PC-3 (cell line): ENCODE data around the gene CD79A. TPM values are rescaled to one million over a fixed set of nuclear protein-coding genes. Genes with fewer than 3 reads are reported as not detected.

Experiments used
- ATAC-seq: fragments of 200-7000 bp; cut with Tn5 transposase; 2 replicates; pipeline ENCODE4 v1.9.1; 2020; ENCODE audit warnings: mild to moderate bottlenecking, moderate library complexity
- BruUV-seq: library from RNA; stranded (reverse); fragments of 400-500 nt; replicated peaks from 2 replicates; lab custom pipeline; 2021; lab: Mats Ljungman, UMichigan
- CTCF ChIA-PET: fragments of 300-600 bp; sonication (Branson Sonifier 250); formaldehyde crosslinking; loops from one replicate; lab custom pipeline; 2022; ENCODE audit warnings: antibody characterized with exemption; lab: Charles Lee
- POLR2A ChIA-PET: fragments of 300-600 bp; sonication (Branson Sonifier 250); formaldehyde crosslinking; loops from one replicate; lab custom pipeline; 2022; ENCODE audit warnings: antibody characterized with exemption; ENCODE audit not compliant: unreplicated experiment; lab: Charles Lee
- DNase-seq: peaks from one replicate; pipeline ENCODE4 v3.0.0-alpha.2; 2015
- H2AFZ ChIP-seq: fragments of 300-600 bp; sonication (generic); 2 replicates; pipeline ENCODE4 v1.6.0; 2016; ENCODE audit warnings: antibody characterized with exemption, low read length
- H3F3A ChIP-seq: fragments of 300-600 bp; sonication (generic); one replicate; pipeline ENCODE4 v1.6.0; 2017; ENCODE audit warnings: antibody characterized with exemption, low read length, control low read depth, mild to moderate bottlenecking; ENCODE audit not compliant: unreplicated experiment
- H3K27ac ChIP-seq: fragments of 300-600 bp; sonication (generic); 2 replicates; pipeline ENCODE4 v1.5.1; 2016; ENCODE audit warnings: mild to moderate bottlenecking, low read length
- H3K27me3 ChIP-seq: fragments of 300-600 bp; sonication (generic); 2 replicates; pipeline ENCODE4 v1.6.1; 2016; ENCODE audit warnings: low read length, mixed read lengths
- H3K36me3 ChIP-seq: fragments of 300-600 bp; sonication (generic); 2 replicates; pipeline ENCODE4 v1.6.1; 2016; ENCODE audit warnings: low read depth, mixed run types, low read length, mixed read lengths
- H3K4me1 ChIP-seq: fragments of 300-600 bp; sonication (generic); 2 replicates; pipeline ENCODE4 v1.5.1; 2016; ENCODE audit warnings: low read length; ENCODE audit not compliant: insufficient read depth
- H3K4me2 ChIP-seq: fragments of 300-600 bp; sonication (generic); 2 replicates; pipeline ENCODE4 v1.6.0; 2016; ENCODE audit warnings: low read length
- H3K4me3 ChIP-seq: fragments of 300-600 bp; sonication (generic); 2 replicates; pipeline ENCODE4 v1.5.1; 2016; ENCODE audit warnings: mild to moderate bottlenecking, low read length, mixed read lengths
- H3K79me2 ChIP-seq: fragments of 300-600 bp; sonication (generic); 2 replicates; pipeline ENCODE4 v1.6.1; 2017; ENCODE audit warnings: low read length, mixed read lengths
- H3K9ac ChIP-seq: fragments of 300-600 bp; sonication (generic); 2 replicates; pipeline ENCODE4 v1.6.0; 2016; ENCODE audit warnings: mild to moderate bottlenecking, low read length
- H3K9me2 ChIP-seq: fragments of 300-600 bp; sonication (generic); replicated peaks from 2 replicates; pipeline ENCODE4 v1.6.1; 2016; ENCODE audit warnings: mixed run types, low read length, mixed read lengths
- H3K9me3 ChIP-seq: fragments of 300-600 bp; sonication (generic); 2 replicates; pipeline ENCODE4 v1.6.1; 2016; ENCODE audit warnings: low read length, mixed read lengths
- H4K20me1 ChIP-seq: fragments of 300-600 bp; sonication (generic); 2 replicates; pipeline ENCODE4 v1.6.1; 2016; ENCODE audit warnings: low read length, mixed read lengths
- CTCF ChIP-seq: fragments of 300-600 bp; sonication (generic); conservative IDR thresholded peaks from 2 replicates; pipeline ENCODE4 v1.5.1; 2017; ENCODE audit warnings: antibody characterized with exemption, low read depth, mild to moderate bottlenecking, low read length
- EZH2 ChIP-seq: fragments of 300-600 bp; sonication (generic); IDR thresholded peaks from one replicate; pipeline ENCODE4 v1.6.1; 2017; ENCODE audit warnings: antibody characterized with exemption, mild to moderate bottlenecking, low read length; ENCODE audit not compliant: unreplicated experiment
- EZH2phosphoT487 ChIP-seq: fragments of 300-600 bp; sonication (generic); IDR thresholded peaks from 2 replicates; pipeline ENCODE4 v1.6.1; 2018; ENCODE audit warnings: mild to moderate bottlenecking, antibody characterized with exemption, low read length, borderline replicate concordance
- intact Hi-C: fragments of 100-400 bp; cut with micrococcal nuclease; formaldehyde crosslinking; loops from 2 replicates; pipeline ENCODE4 v1.9.0; 2023
- total RNA-seq: library from RNA; depleted of rRNA; stranded (reverse); fragments of >200 nt; gene quantifications from 2 replicates; pipeline ENCODE4 v1.2.3, GENCODE V29; 2014

CD79A gene
- total RNA-seq, 1 experiment from 2014 or later = 0.11 TPM

DNA sequence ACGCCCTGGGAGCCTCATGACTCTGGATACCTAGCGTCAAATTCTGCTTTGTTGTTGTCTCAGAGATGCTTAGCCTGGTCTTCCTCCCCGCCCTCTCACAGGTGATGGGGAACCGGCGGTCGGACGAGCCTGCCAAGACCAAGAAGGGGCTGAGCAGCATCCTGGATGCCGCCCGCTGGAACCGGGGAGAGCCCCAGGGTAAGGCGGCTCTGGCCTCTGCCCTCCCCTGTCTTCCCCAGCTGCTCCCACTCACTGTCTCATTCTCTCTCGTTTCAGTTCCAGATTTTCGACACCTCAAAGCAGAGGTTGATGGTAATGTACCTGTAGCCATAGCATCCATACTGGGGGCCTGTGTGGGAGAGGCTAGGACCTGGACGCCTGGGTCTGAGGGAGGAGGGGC, 17.3 kb downstream of the CD79A start:
- H3K79me2 ChIP-seq = no peaks in the 10 kb centered on the region

GRCh38 chr19:41895745-41896580, 18.9 kb downstream of the CD79A start:
- Histone ChIP-seq H3K36me3 (peaks cover 2% of the 10 kb centered on the region; the same call in 1 of the 2 replicates), H2AFZ (no peak overlapping the region), H3K4me3 (no peak overlapping the region), H4K20me1 (no peaks in the 10 kb centered on the region), H3K9me2 (no peaks in the 10 kb centered on the region), H3K27me3 (no peaks in the 10 kb centered on the region), H3F3A (no peaks in the 10 kb centered on the region), H3K27ac (no peak overlapping the region), H3K4me1 (no peaks in the 10 kb centered on the region), H3K79me2 (no peaks in the 10 kb centered on the region), H3K4me2 (no peak overlapping the region), H3K9ac (no peak overlapping the region), H3K9me3 (no peaks in the 10 kb centered on the region)
- no TSS peak for BruUV-seq
- POLR2A ChIA-PET = no interaction called here
- CTCF ChIA-PET = no interaction called here
- TF ChIP-seq CTCF (peak; percentile 49; the same call in 1 of the 2 replicates), EZH2phosphoT487 (no peak), EZH2 (no peak)
- ATAC-seq (no peak; the same call in 1 of the 2 replicates), DNase-seq (no peak)
- intact Hi-C loops = no loop called here

More for the DNA sequence above, 17.3 kb downstream of the CD79A start:
- H3F3A ChIP-seq = no peaks in the 10 kb centered on the region
- H2AFZ ChIP-seq = no peak overlapping the region
- no peaks in the 10 kb centered on the region for H3K27me3 ChIP-seq
- H3K4me1 ChIP-seq = no peaks in the 10 kb centered on the region
- H3K36me3 ChIP-seq = peaks cover 3% of the 10 kb centered on the region; the same call in 1 of the 2 replicates
- no TSS peak for BruUV-seq
- H3K9me2 ChIP-seq = no peaks in the 10 kb centered on the region
- no peaks in the 10 kb centered on the region for H4K20me1 ChIP-seq
- DNase-seq = no peak
- H3K4me2 ChIP-seq = no peak overlapping the region
- H3K9ac ChIP-seq = no peak overlapping the region
- ChIA-PET CTCF (no interaction called here), POLR2A (no interaction called here)
- TF ChIP-seq EZH2 (no peak), EZH2phosphoT487 (no peak), CTCF (no peak)
- no peak overlapping the region for H3K27ac ChIP-seq
- intact Hi-C loops = no loop called here
- ATAC-seq = no peak
- H3K4me3 ChIP-seq = no peak overlapping the region
- no peaks in the 10 kb centered on the region for H3K9me3 ChIP-seq

- H4K20me1 ChIP-seq = no peaks in the 10 kb centered on the region
- POLR2A ChIA-PET = no interaction called here
- no peak for TF ChIP-seq EZH2phosphoT487
- TF ChIP-seq CTCF = no peak
- no peak for TF ChIP-seq EZH2
- ATAC-seq (no peak), DNase-seq (no peak)
- H3K79me2 ChIP-seq = no peaks in the 10 kb centered on the region
- no peak overlapping the region for H3K4me2 ChIP-seq
- no peak overlapping the region for H3K27ac ChIP-seq
- H3F3A ChIP-seq = no peaks in the 10 kb centered on the region
- BruUV-seq = no TSS peak
- H3K27me3 ChIP-seq = no peaks in the 10 kb centered on the region
- H3K9ac ChIP-seq = no peak overlapping the region
- CTCF ChIA-PET = no interaction called here
- intact Hi-C loops = no loop called here
- H3K36me3 ChIP-seq = peaks cover 2% of the 10 kb centered on the region; the same call in 1 of the 2 replicates
- no peaks in the 10 kb centered on the region for H3K4me1 ChIP-seq
- no peak overlapping the region for H2AFZ ChIP-seq
- no peaks in the 10 kb centered on the region for H3K9me3 ChIP-seq
- no peak overlapping the region for H3K4me3 ChIP-seq
- H3K9me2 ChIP-seq = no peaks in the 10 kb centered on the region
Measured at GRCh38 chr19:41896581-41896942, 19.5 kb downstream of the CD79A start.
